ENCODE results near the gene MYCL.
"Not testable (repeated sequence)": the region's sequence is repeated elsewhere in the genome, so short reads cannot be mapped to it uniquely, and the experiment has no call there.

MYCL gene

DNA sequence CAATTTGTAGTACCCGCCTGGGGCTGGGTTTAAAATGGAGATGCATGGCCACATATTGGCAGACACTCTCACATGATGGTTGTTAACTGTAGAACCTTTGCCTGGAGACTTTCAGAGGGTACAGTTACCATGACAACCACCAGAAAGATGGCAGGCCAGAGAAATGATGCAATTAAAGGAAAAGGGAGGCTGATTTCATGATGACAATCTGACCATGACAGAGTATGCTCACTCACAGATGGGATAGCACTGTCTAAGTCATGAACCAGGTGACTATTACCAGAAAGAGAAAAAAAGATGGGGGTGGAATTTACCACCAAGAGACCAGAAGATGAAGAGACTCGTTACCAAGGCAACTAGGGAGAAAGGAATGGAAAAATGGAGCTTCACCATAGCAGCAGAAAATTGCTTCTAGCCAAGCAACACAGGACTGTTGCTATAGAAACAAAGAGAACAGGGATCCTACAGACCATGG is 14.9 kb downstream of the MYCL start:
- peak in 1 of 2 donors; percentile 59 for DNase-seq

DNA sequence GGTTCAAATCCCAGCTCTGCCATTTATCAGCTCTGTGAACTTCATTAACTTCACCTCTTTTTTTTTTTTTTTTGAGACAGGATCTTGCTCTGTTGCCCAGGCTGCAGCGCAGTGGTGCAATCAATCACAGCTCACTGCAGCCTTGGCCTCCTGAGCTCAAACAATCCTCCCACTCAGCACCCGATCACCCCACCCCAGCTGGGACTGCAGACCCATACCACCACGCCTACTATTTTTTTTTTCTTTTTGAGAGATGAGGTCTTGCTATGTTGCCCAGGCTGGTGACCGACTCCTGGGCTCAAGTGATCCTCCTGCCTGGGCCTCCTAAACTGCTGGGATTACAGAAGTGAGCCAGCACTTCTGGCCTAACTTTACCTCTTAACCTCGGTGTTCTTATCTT is 16.2 kb downstream of the MYCL start:
- DNase-seq, result no peak

DNA sequence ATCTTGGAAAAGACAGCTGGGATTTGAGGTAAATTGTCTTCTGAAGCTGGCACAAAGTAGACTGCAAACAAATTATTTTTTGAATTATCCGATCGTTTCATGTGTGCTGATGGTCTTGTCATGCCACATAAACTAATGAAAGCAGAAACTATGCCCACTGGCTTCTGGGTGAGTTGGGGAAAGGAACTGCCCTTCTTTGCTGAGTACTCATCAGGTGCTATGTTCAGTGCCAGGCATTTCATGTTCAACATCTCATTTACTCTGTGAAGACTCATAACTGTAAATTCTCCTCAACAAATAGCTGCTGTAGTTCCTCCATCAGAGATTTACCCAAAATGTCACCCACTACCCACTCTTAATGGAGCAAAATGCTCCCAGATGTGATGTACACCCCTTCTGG is 19.6 kb downstream of the MYCL start:
- DNase-seq, result no peak

DNA sequence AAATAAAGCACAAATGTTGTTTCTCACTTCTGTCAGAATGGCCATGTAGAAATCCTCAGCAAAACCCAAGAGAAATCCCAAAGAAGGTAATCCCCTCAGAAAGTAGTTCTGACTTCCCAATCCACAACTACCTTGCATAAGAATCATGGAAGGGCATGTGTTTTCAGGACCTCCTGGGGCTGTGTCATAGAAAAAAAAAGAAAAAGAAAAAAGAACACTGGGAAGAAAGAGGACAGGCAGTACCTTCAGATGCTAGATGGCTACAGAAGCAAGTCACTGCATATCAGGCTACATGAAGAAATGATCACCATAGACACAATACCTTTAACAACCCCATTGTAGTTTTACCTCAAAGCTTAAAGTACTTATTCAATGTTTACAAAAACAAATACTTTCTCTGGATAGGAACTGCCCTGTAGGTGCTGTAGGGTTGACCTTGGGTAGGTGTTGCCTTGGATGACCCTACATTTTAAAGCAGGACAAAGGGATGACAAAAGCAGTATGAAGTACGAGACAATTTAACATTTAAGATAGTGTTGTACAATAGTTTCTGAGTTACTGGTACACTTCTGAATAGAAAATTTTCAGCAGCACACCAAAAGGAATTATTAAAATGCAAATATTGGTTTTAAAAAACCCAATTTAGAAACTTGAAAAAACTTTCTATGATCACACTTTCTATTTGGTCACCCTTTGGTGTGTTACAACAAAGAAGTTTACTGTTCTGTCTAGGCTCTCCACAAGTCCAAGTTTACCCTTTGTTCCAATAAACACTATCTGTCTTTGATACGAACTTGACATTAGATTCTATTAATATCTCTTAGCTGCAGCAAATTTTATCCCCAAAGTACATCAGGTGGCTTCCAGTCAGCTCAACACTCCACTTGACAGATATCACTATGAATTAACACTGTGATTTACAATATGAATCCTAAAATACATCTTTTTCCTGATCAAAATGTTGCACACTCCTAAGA is 23.4 kb downstream of the MYCL start:
- peak in 1 of 2 donors; percentile 27 for DNase-seq

DNA sequence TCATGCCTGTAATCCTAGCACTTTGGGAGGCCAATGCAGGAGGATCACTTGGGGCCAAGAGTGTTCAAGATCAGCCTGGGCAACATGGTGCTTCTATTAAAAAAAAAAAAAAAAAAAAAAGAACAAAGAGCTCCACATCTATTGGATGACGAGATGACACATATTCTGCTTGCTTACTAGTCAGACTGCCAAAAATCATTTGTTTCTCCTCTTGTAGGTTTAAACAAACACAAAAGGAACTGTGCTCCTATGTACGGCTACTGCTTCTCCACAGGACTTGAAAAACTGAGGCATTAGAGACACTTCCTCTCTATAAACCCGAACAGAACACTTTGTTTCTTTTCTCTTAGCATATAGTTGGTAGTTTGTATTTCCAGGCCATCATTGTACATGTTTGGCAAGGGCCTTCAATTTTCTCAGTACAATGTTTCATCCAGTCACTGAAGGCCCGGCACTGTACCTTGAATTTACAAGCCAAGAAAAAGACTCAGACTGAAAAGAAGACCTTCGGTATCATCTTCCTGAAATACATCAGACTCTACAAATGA is 24.4 kb downstream of the MYCL start:
- DNase-seq, result peak in 1 of 2 donors; percentile 57

DNA sequence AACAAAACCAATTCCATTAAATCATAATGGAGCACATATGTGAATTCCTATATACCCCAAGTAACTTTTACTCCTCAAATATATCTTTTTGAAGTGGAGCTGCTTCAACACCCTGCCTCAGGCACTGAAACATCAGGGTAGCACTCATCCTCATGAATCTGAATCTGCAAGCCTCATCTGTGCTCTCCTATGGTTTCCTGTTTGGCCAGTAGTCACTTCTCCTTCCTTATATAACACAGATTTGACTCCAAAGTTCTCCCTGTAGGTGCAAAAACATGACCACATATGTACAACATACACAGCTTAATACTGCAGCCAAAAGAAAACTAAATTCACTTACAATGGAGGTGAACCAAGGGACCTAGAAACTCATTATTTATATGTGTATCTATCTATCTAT is 25.6 kb downstream of the MYCL start:
- no peak for DNase-seq

DNA sequence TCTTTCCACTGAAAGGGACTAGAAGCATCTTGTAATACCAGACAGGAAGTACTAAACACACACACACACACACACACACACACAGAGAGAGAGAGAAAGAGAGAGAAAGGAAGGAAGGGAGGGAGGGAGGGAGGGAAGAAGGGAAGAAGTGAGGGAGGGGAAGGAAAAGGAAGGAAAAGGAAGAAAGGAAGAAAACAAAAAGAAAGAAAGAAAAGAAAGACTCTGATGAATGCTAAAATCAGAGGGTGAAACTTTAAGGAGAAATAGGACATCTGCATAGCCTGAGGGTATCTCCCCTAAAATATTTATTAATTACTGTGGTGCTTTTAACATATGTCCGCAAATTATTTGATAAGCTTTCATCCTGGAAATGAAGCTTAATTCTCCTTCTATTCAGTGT is 29.0 kb downstream of the MYCL start:
- DNase-seq, result no peak

DNA sequence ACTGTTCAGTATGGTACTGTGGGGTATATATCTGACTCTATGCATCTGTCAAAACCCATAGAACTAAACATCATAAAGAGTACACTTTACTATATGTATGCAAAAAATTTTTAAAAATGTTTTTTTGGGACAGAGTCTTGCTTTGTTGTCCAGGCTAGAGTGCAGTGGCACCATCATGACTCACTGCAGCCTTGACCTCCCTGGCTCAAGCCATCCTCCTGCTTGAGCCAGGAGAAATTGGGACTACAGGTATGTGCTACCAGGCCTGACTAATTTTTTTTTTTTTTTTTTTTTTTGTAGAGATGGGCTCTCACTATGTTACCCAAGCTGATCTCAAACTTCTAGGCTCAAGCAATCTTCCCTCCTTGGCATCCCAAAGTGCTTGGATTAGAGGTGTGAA is 29.9 kb downstream of the MYCL start:
- DNase-seq, result no peak

DNA sequence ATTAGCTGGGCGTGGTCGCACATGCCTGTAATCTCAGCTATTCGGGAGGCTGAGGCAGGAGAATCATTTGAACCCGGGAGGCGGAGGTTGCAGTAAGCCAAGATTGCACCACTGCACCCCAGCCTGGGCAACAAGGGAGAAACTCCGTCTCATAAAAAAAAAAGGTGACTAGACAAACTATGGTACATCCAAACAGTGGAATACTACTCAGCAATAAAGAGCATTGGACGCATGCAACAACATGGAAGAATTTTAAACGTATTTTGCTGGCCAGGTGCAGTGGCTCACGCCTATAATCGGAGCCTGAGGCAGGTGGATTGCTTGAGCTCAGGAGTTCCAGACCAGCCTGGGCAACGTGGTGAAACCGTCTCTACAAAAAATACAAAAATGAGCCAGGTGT is 30.7 kb downstream of the MYCL start:
- not testable (repeated sequence) for DNase-seq

DNA sequence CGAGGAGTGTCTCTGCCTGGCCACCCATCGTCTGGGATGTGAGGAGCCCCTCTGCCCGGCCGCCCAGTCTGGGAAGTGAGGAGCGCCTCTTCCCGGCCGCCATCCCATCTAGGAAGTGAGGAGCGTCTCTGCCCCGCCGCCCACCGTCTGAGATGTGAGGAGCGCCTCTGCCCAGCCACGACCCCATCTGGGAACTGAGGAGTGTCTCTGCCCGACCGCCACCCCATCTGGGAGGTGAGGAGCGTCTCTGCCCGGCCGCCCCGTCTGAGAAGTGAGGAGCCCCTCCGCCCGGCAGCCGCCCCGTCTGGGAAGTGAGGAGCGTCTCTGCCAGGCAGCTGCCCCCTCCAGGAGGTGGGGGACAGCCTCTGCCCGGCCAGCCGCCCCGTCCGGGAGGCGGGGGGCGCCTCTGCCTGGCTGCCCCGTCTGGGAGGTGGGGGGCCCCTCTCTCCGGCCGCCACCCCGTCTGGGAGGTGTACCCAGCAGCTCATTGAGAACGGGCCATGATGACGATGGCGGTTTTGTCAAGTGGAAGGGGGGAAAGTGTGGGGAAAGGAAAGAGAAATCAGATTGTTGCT is 32.1 kb downstream of the MYCL start:
- DNase-seq, result not testable (repeated sequence)

DNA sequence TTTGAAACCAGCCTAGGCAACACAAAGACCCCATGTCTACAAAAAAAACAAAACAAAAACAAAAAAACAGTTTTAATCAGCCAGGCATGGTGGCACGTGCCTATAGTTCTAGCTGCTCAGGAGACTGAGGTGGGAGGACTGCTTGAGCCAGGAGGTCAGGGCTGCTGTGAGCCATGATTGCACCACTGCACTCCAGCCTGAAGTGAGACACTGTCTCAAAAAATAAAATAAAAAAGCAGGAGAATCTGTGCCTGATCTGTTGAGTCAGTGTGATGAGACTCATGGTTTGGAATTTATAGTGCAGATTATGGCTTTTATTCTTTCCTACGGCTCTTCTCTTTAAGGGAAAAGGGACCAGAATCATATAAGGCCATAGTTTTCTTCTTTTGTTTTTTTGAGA is 35.0 kb downstream of the MYCL start:
- no peak for DNase-seq

DNA sequence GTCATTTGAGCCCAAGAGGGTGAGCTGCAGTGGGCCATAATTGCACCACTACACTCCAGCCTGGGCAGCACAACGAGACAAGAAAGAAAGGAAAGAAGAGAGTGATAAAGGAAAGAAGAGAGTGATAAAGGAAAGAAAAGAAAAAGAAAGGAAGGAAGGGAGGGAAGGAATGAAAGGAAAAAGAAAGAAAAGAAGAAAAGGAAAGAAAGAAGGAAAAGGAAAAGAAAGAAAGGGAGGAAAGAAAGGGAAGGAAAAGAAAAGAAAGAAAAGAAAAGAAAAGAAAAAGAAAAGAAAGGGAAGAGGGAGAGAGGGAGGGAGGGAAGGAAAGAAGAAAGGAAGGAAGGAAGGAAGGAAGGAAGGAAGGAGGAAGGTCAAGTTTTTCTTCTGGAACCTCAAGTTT is 36.0 kb downstream of the MYCL start:
- DNase-seq, result no peak

DNA sequence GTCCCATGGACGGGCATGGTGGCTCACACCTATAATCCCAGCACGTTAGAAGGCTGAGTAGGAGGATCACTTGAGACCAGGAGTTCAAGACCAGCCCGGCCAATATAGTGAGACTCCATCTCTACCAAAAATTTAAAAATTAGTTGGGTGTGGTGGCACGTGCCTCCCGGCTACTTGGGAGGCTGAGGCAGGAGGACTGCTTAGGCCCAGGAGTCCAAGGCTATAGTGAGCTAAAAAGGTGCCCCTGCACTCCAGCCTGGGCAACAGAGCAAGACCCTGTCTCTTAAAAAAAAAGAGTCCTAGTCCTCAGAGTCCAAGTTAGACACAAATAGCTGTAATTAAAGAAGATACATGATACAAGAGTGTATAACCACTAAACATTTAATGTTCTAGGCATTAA is 38.5 kb downstream of the MYCL start:
- no peak for DNase-seq

DNA sequence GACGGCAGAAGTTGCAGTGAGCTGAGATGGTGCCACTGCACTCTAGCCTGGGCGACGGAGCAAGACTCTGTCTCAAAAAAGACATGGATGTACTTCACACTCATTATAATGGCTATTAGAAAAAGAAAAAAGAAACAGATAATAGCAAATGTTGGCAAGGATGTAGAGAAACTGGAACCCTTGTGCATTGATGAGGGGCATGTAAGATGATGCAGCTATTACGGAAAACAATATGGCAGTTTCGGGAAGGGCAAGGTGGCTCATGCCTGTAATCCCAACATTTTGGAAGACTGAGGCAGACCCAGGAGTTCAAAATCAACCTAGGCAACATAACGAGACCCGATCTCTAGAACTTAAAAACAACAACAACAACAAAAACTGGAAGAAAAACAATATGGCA is 40.7 kb downstream of the MYCL start:
- DNase-seq, result no peak

DNA sequence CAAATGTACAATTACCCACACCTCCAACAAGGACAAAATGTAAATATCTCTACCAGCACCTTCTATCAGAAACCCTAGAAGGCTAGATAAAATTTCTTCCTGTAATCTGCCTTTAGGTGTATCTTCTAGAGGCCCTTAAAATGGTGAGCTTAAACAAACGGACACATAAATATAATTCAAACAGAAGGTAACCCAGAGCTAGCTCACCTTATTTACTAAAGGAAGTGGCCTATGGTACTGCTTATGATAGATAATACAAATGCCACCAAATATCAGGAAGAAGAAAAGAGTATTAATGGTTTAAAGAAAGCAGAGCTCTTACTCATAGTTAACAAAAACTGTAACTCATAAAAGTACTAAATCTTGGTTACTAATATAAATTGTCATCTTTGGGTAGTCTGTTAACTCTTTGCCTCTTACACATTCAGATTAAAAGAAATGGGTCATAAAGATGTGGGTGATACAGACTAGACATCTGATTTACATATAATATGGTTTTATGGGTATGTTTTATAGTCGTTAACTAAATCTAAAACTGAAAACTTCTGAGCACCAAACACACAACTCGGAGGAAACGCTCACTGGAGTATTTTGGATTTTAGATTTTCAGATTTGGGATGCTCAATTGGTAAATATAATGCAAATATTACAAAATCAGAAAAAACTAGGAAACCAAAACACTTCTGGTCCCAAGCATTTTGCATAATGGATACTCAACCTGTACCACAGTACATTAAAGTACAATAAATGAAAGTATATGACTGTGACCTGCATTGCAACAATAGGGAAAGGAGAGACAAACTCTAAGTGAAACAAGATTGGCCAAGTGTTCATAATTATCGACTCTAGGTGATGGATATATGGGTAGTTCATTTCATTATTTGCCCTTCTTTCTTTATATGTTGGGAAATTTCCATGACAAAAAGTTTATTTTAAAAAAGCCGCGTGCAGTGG is 41.6 kb downstream of the MYCL start:
- DNase-seq, result no peak

DNA sequence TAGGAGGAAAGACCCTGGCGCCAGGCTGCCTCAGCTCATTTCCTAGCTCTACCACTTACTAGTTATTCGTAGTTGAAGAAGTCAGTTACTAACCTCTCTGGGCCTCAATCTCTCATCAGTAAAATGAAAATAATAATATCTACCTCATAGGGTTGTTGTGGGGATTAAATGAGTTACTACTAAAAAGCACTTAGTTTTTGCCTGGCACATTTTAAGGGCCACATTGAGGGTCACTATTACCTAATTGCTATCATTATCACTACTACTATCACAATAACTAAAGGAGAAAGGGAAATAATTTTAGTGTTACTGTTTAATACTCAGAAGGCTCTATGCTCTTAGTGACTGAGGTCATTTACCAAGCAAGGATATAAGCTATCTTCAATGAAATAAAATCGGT is 43.4 kb downstream of the MYCL start:
- no peak for DNase-seq

DNA sequence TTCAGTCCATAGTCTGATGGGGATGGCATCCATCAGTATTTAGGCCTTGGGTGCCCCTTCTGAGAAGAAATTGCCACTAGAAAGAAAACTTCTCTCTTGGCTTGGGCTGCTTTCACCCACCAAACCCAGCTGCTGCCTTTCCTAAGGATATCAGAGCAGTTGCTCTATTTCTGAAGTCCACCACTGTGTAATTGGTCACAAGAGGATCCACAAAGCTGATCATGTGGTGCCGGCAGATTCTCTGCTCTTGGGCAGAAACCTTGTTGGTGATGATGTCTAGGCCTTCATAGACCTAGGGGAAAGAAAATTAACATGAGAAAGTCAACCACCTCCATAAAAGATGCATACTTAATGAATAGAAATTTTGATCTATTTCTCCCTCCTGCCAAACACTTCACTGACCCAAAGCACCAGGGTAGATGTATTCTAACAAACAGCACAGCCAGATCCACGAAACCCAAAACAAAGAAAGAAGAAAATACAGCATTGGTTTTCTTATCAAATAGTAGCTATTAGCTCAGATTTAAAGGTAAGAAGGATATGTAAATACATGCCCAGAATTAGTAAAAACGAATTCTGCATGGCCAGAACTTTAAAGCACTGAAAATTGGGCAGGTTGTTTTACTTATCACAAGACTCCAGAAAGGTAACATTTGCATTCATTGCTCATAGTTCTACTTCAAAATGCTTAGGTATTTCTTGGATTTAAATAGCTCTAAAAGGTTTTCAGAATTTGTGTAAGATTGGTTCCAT is 44.4 kb downstream of the MYCL start:
- no peak for DNase-seq

DNA sequence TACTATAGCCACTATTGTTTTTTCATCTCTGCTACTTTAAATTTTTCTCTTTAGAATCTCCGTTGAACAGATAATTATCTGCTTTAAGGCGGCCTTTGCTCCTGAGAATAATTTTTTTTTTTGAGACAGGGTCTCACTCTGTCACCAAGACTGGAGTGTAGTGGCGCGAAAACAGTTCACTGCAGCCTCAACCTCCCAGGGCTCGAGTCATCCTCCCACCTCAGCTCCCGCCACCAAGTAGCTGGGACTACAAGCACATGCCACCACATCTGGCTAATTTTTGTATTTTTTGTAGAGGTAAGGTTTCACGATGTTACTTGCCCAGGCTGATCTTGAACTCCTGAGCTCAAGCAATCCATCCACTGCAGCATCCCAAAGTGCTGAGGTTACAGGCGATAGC is 47.0 kb downstream of the MYCL start:
- no peak for DNase-seq

DNA sequence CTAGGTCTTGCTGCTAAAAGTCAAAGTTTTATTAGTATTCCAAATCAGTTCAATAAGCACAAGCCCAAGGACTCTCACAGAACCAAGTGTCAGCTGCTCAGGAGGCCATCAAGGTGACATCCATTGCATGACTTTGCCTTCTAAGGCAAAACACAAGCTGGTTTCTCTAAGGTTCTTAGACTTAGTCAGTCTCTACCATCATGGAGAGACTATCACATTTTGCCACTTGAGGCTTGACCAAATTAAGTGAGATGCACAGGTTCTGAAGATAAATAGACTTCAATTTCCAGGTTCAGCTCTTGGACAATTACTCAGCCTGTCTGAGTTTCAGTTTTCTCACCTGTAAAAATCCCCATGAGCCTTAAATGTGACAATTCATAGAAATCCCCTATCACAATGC is 47.4 kb downstream of the MYCL start:
- no peak for DNase-seq

DNA sequence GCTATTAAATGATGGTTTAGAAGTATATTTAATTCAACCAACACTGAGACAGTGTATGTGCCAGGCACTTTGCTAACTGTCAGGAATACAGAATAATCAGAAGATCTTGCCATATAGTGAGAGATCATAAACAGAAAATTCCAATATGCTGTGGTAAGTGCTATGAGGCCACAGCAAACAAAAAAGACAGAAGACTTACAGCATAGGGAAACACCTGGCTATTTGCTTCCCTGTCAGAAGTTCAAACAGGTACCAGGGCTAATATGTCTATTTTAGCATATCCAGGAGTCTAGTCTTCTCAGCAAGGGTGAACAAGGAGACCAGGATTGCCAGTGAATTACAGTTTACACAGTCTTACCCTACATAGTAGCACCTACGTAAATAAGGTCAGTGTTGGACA is 48.8 kb downstream of the MYCL start:
- no peak for DNase-seq

DNA sequence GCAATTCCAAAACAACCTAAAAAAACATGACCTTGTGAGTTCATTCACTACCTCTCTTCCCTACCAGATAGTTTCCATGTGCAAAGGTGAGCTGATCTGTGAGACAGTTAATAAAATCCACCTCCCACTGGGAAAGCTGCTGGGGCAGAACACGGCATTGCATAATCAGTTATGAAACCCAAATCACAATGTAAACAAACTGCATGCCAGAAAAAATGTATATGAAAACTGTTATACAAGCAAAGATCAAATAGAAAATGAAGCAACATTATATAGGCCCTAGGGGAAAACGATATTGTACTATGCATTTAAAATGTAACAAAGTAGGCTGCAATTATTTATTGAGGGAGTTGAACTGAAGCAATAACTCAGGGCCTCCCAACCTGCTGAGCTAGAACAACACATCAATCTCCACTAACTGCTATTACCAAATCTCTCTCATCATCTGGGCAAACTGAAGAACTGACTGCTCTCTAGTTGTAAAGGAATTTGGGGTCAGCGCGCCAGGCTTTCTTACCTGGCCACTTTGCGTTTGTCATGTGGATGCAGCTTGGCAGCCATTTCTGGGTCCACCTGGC is 49.4 kb downstream of the MYCL start:
- no peak for DNase-seq

Measured in hippocampal formation (tissue), 2 donors.